Keratinocyte (primary cell): ENCODE measurements around the gene KDM4B. TPM values are rescaled to one million over a fixed set of nuclear protein-coding genes. Genes with fewer than 3 reads are reported as not detected.

Experiments
- DNase-seq: peaks from one replicate; pipeline ENCODE4 v3.0.0-alpha.2; 2011; ENCODE audit warnings: low read depth, missing footprints, low spot score
- FAIRE-seq: peaks from 2 replicates; lab custom pipeline; 2011; peaks lifted over from hg19 to GRCh38; lab: Jason Lieb, UNC
- H2AFZ ChIP-seq: 2 replicates; pipeline ENCODE4 v1.6.0; 2012; ENCODE audit warnings: low read length, control low read depth, inconsistent platforms; ENCODE audit not compliant: control insufficient read depth
- H3K27ac ChIP-seq: 2 replicates; pipeline ENCODE4 v1.5.1; 2011; ENCODE audit warnings: low read length; ENCODE audit not compliant: control insufficient read depth, insufficient read depth
- H3K27me3 ChIP-seq: 3 replicates; pipeline ENCODE4 v1.6.0; 2011; ENCODE audit warnings: low read length; ENCODE audit not compliant: control insufficient read depth, insufficient read depth; ENCODE audit errors: extremely low read depth
- H3K36me3 ChIP-seq, 2 experiments: 2 replicates in 1 of 2; 3 replicates in 1 of 2; pipeline ENCODE4 v1.5.1; 2011; ENCODE audit warnings: low read length in 2 of 2, mild to moderate bottlenecking in 1 of 2; ENCODE audit not compliant: control insufficient read depth in 2 of 2, insufficient read depth in 2 of 2; ENCODE audit errors: extremely low read depth in 1 of 2
- H3K4me1 ChIP-seq: 3 replicates; pipeline ENCODE4 v1.5.1; 2011; ENCODE audit warnings: low read length; ENCODE audit not compliant: control insufficient read depth, insufficient read depth; ENCODE audit errors: extremely low read depth
- H3K4me2 ChIP-seq: 3 replicates; pipeline ENCODE4 v1.6.0; 2011; ENCODE audit warnings: low read depth, low read length; ENCODE audit not compliant: control insufficient read depth, insufficient read depth; ENCODE audit errors: extremely low read depth
- H3K4me3 ChIP-seq, 3 experiments: fragments of 200-600 bp in 1 of 3; sonication (generic) in 1 of 3; 2 replicates in 2 of 3; 3 replicates in 1 of 3; pipeline ENCODE4 v1.5.1; 2011 to 2016; ENCODE audit warnings: low read length in 3 of 3, mild to moderate bottlenecking in 3 of 3, control low read depth in 2 of 3, inconsistent platforms in 1 of 3, low read depth in 1 of 3, mixed read lengths in 1 of 3, mixed run types in 1 of 3, moderate library complexity in 1 of 3; ENCODE audit not compliant: control insufficient read depth in 2 of 3, insufficient read depth in 2 of 3; ENCODE audit errors: extremely low read depth in 1 of 3
- H3K79me2 ChIP-seq: 2 replicates; pipeline ENCODE4 v1.6.0; 2012; ENCODE audit warnings: low read length; ENCODE audit not compliant: control insufficient read depth, insufficient read depth
- H3K9ac ChIP-seq: 3 replicates; pipeline ENCODE4 v1.6.0; 2011; ENCODE audit warnings: low read length; ENCODE audit not compliant: control insufficient read depth, insufficient read depth; ENCODE audit errors: extremely low read depth
- H3K9me1 ChIP-seq: 3 replicates; pipeline ENCODE4 v1.6.0; 2011; ENCODE audit warnings: low read length; ENCODE audit not compliant: control insufficient read depth, insufficient read depth; ENCODE audit errors: extremely low read depth
- H3K9me3 ChIP-seq: 2 replicates; pipeline ENCODE4 v1.5.1; 2012; ENCODE audit warnings: low read depth, low read length; ENCODE audit not compliant: control insufficient read depth
- H4K20me1 ChIP-seq: 3 replicates; pipeline ENCODE4 v1.6.0; 2011; ENCODE audit warnings: low read length; ENCODE audit not compliant: control insufficient read depth, insufficient read depth; ENCODE audit errors: extremely low read depth
- EZH2 ChIP-seq: IDR thresholded peaks from one replicate; pipeline ENCODE4 v1.6.1; 2012; ENCODE audit warnings: inconsistent platforms, mild to moderate bottlenecking, low read length, moderate library complexity
- dilution Hi-C: fragments of 300-500 bp; cut with MboI; formaldehyde crosslinking; loops from one replicate; pipeline ENCODE4 v1.7.0; 2020; ENCODE audit warnings: low sequenced_read_pairs; ENCODE audit not compliant: extremely low pct_ligation_motif_present
- polyA plus RNA-seq, 5 experiments: library from polyadenylated mRNA; depleted of rRNA in 3 of 5; stranded (reverse) in 3 of 5; stranded (forward) in 1 of 5; unstranded in 1 of 5; fragments of >200 nt; gene quantifications; 1 replicate in 1 of 5; 2 replicates in 3 of 5; 3 replicates in 1 of 5; pipeline versions ENCODE4 v1.2.1 to v1.2.3, GENCODE V29; 2011 to 2012; ENCODE audit warnings: missing spikeins in 2 of 5, low read depth in 1 of 5, low replicate concordance in 1 of 5
- TF ChIP-seq, protein P1 (sequence below), 3 experiments: IDR thresholded peaks in 1 of 3; conservative IDR thresholded peaks in 1 of 3; optimal IDR thresholded peaks in 1 of 3; 2 replicates in 2 of 3; 3 replicates in 1 of 3; pipeline versions ENCODE3 to v1.5.1; 2011; ENCODE audit warnings: low read length in 3 of 3, mild to moderate bottlenecking in 3 of 3, moderate library complexity in 2 of 3, control low read depth in 1 of 3, inconsistent platforms in 1 of 3; ENCODE audit not compliant: insufficient read depth in 2 of 3; ENCODE audit errors: extremely low read depth in 1 of 3

KDM4B gene
- polyA plus RNA-seq, 1 donor (not counting 4 experiments of a cell fraction or from before 2014, with no cell fraction given): 6.2 TPM

DNA sequence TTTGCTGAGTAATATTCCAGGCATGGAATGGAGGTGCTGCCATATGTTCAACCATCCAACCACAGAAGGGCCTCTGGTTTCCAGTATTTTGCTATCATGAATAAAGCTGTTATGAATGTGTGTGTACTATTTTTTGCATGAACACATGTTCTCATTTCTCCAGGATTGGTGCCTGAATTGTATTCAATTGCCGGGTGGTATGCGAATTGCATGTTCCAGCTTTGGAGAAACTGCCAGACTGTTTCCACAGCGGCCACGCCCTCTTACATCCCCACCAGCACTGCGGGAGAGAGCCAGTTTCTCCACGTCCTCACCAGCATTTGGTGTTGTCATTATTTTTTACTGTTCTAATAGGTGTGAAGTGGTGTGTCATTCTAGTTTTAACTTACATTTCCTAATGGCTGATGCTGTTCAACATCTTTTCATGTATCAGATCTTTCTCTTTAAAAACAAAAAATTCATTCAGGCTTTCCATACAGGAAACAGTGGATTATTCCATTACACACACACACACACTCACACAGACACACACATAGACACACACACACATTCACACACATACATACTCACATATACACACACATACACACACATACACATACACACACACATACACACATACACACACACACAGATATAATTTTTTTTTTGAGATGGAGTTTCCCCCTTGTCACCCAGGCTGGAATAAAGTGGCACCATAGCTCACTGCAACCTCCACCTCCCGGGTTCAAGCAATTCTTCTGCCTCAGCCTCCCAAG, 217.6 kb downstream of the KDM4B start:
- FAIRE-seq: no peak
- no peaks in the 10 kb centered on the region for H3K27me3 ChIP-seq

GRCh38 chr19:5188548-5189317, 219.8 kb downstream of the KDM4B start:
- Histone ChIP-seq H3K9me3 (no peaks in the 10 kb centered on the region), H3K9me1 (no peaks in the 10 kb centered on the region), H3K27ac (no peak overlapping the region), H3K79me2 (no peaks in the 10 kb centered on the region), H3K4me1 (peaks cover 2% of the 10 kb centered on the region), H4K20me1 (no peaks in the 10 kb centered on the region), H3K4me3 (no peak overlapping the region), H3K9ac (no peak overlapping the region), H2AFZ (no peak overlapping the region), H3K27me3 (no peaks in the 10 kb centered on the region), H3K4me2 (no peak overlapping the region), H3K36me3 (no peaks in the 10 kb centered on the region)
- no peak for DNase-seq
- dilution Hi-C loops: no loop called here
- TF ChIP-seq, protein P1, sequence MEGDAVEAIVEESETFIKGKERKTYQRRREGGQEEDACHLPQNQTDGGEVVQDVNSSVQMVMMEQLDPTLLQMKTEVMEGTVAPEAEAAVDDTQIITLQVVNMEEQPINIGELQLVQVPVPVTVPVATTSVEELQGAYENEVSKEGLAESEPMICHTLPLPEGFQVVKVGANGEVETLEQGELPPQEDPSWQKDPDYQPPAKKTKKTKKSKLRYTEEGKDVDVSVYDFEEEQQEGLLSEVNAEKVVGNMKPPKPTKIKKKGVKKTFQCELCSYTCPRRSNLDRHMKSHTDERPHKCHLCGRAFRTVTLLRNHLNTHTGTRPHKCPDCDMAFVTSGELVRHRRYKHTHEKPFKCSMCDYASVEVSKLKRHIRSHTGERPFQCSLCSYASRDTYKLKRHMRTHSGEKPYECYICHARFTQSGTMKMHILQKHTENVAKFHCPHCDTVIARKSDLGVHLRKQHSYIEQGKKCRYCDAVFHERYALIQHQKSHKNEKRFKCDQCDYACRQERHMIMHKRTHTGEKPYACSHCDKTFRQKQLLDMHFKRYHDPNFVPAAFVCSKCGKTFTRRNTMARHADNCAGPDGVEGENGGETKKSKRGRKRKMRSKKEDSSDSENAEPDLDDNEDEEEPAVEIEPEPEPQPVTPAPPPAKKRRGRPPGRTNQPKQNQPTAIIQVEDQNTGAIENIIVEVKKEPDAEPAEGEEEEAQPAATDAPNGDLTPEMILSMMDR (optimal IDR thresholded peaks at IDR 0.05 in 1 of 3, IDR thresholded peaks at IDR 0.05 in 1 of 3, conservative IDR thresholded peaks at IDR 0.05 in 1 of 3; ENCODE audit: extremely low read depth in 1 of 3, insufficient read depth in 2 of 3, low read length in 3 of 3): no peak
- TF ChIP-seq EZH2: no peak
- no peak for FAIRE-seq

More for the DNA sequence above, 217.6 kb downstream of the KDM4B start:
- no peak overlapping the region for H3K4me2 ChIP-seq
- TF ChIP-seq, protein P1 (optimal IDR thresholded peaks at IDR 0.05 in 1 of 3, IDR thresholded peaks at IDR 0.05 in 1 of 3, conservative IDR thresholded peaks at IDR 0.05 in 1 of 3; ENCODE audit: extremely low read depth in 1 of 3, insufficient read depth in 2 of 3, low read length in 3 of 3): no peak
- no peak for TF ChIP-seq EZH2
- no peaks in the 10 kb centered on the region for H3K9me3 ChIP-seq
- H3K79me2 ChIP-seq: no peaks in the 10 kb centered on the region
- DNase-seq: no peak
- no peaks in the 10 kb centered on the region for H4K20me1 ChIP-seq
- no peak overlapping the region for H3K4me3 ChIP-seq
- no peaks in the 10 kb centered on the region for H3K9me1 ChIP-seq
- no peak overlapping the region for H3K27ac ChIP-seq
- H2AFZ ChIP-seq: no peak overlapping the region
- no peak overlapping the region for H3K9ac ChIP-seq
- H3K36me3 ChIP-seq: no peaks in the 10 kb centered on the region
- dilution Hi-C loops: no loop called here
- H3K4me1 ChIP-seq: peaks cover 6% of the 10 kb centered on the region
